SHP77 treated with DMSO at 0.1 percent for 48 hours (cell line): ENCODE data around the gene CCNC.

ENCODE experiments used
- DNase-seq: peaks from one replicate; lab custom pipeline; 2025; lab: John Stamatoyannopoulos, UW

The CCNC gene

GRCh38 chr6:99568103-99568933, at the start of gene CCNC:
Gene CCNC, minus strand, starts transcription at chr6:99568660. Its CDS starts 133 bp downstream, at chr6:99568527.
- peak; percentile 89 for DNase-seq

GRCh38 chr6:99617131-99617530, 48.7 kb upstream of the CCNC start:
- DNase-seq: no peak

- no peak for DNase-seq
Measured at GRCh38 chr6:99614430-99615186, 46.1 kb upstream of the CCNC start.

- DNase-seq: no peak
Measured at GRCh38 chr6:99613705-99614429, 45.4 kb upstream of the CCNC start.

- DNase-seq: no peak
Measured at GRCh38 chr6:99613409-99613704, 44.9 kb upstream of the CCNC start.

- DNase-seq: no peak
Measured at GRCh38 chr6:99612551-99613408, 44.3 kb upstream of the CCNC start.

- DNase-seq: no peak
Measured at GRCh38 chr6:99611148-99611547, 42.7 kb upstream of the CCNC start.

GRCh38 chr6:99609905-99610489, 41.5 kb upstream of the CCNC start:
- no peak for DNase-seq

GRCh38 chr6:99608886-99609482, 40.5 kb upstream of the CCNC start:
- DNase-seq: no peak

- DNase-seq: no peak
Measured at GRCh38 chr6:99608059-99608885, 39.8 kb upstream of the CCNC start.

GRCh38 chr6:99607416-99608036, 39.1 kb upstream of the CCNC start:
- DNase-seq: no peak

GRCh38 chr6:99606656-99607415, 38.4 kb upstream of the CCNC start, which contains the start of gene PRDM13:
Gene PRDM13, plus strand, starts transcription at chr6:99606833. Its CDS starts 202 bp downstream, at chr6:99607035.
- DNase-seq: no peak

- no peak for DNase-seq
Measured at GRCh38 chr6:99605911-99606655, 37.6 kb upstream of the CCNC start.

GRCh38 chr6:99605074-99605734, 36.7 kb upstream of the CCNC start:
- no peak for DNase-seq

GRCh38 chr6:99604166-99605073, 36.0 kb upstream of the CCNC start:
- DNase-seq: no peak

GRCh38 chr6:99603421-99604165, 35.1 kb upstream of the CCNC start:
- no peak for DNase-seq
